IPS DF 6.9 (cell line): Measurements from ENCODE around the gene ANKS1B.
A peak's percentile ranks its signal among the peaks of the same experiment; 100 is the strongest.

Source experiments
- DNase-seq: peaks from one replicate; pipeline ENCODE4 v3.0.0-alpha.2; 2013; ENCODE audit warnings: low read depth, low spot score
- H3K27ac ChIP-seq: one replicate; pipeline ENCODE4 v1.5.1; 2013; ENCODE audit warnings: low read length, control low read depth
- H3K27me3 ChIP-seq: 2 replicates; pipeline ENCODE4 v1.6.1; 2013; ENCODE audit warnings: mild to moderate bottlenecking, low read length; ENCODE audit not compliant: control insufficient read depth, insufficient read depth
- H3K36me3 ChIP-seq: 2 replicates; pipeline ENCODE4 v1.6.1; 2013; ENCODE audit warnings: low read length; ENCODE audit not compliant: control insufficient read depth, insufficient read depth
- H3K4me1 ChIP-seq: 2 replicates; pipeline ENCODE4 v1.6.1; 2013; ENCODE audit warnings: low read length; ENCODE audit not compliant: control insufficient read depth, insufficient read depth
- H3K4me3 ChIP-seq: 2 replicates; pipeline ENCODE4 v1.5.1; 2013; ENCODE audit warnings: mild to moderate bottlenecking, low read length
- H3K9me3 ChIP-seq: 2 replicates; pipeline ENCODE4 v1.6.1; 2013; ENCODE audit warnings: low read length, inconsistent platforms; ENCODE audit not compliant: control insufficient read depth, insufficient read depth
- WGBS: extraction: QIAGEN DNeasy Blood & Tissue Kit; methylation state at CpG from one replicate; pipeline ENCODE4 v1.1.7; 2013; ENCODE audit warnings: mixed read lengths, missing lambda C conversion rate; ENCODE audit not compliant: insufficient read length, insufficient coverage; 5-methylcytosine and 5-hydroxymethylcytosine counted together

Gene ANKS1B

GRCh38 chr12:98909746-98910145, 1075.0 kb downstream of the ANKS1B start:
- no peak for DNase-seq
- WGBS: no CpG with 5 or more reads among the region's 2 CpGs
- no peak overlapping the region for H3K4me3 ChIP-seq

DNA sequence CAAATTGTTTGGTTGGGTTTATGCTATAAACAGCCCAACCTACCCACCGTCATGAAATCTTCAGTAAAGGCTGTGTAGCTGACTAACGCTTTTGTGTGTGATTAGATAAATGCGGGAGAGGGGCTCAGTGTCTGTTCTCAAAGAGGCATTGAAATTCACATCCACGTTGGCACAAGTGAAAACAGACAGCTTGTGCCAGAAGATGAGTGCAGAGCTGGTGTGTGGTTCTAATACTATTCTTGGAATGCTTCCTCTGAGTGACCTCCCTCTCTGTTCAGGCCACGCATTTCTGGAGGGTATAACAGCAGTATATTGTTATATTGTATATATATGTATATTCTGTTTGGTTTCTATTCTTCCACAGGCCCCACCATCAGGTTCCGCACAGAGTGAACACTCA, 1075.9 kb downstream of the ANKS1B start:
- Histone ChIP-seq H3K27ac (no peak overlapping the region), H3K36me3 (no peaks in the 10 kb centered on the region), H3K4me3 (no peak overlapping the region), H3K27me3 (no peaks in the 10 kb centered on the region), H3K4me1 (no peaks in the 10 kb centered on the region), H3K9me3 (no peaks in the 10 kb centered on the region)
- DNase-seq: no peak
- no CpG with 5 or more reads among the region's 6 CpGs for WGBS

More at GRCh38 chr12:98909746-98910145, 1075.0 kb downstream of the ANKS1B start:
- Histone ChIP-seq H3K36me3 (no peaks in the 10 kb centered on the region), H3K27ac (no peak overlapping the region), H3K9me3 (no peaks in the 10 kb centered on the region), H3K27me3 (no peaks in the 10 kb centered on the region), H3K4me1 (no peaks in the 10 kb centered on the region)

GRCh38 chr12:98903875-98904274, 1080.9 kb downstream of the ANKS1B start:
- Histone ChIP-seq H3K4me3 (no peak overlapping the region), H3K36me3 (no peaks in the 10 kb centered on the region), H3K4me1 (no peaks in the 10 kb centered on the region), H3K27me3 (no peaks in the 10 kb centered on the region), H3K27ac (no peak overlapping the region), H3K9me3 (no peaks in the 10 kb centered on the region)
- no peak for DNase-seq

DNA sequence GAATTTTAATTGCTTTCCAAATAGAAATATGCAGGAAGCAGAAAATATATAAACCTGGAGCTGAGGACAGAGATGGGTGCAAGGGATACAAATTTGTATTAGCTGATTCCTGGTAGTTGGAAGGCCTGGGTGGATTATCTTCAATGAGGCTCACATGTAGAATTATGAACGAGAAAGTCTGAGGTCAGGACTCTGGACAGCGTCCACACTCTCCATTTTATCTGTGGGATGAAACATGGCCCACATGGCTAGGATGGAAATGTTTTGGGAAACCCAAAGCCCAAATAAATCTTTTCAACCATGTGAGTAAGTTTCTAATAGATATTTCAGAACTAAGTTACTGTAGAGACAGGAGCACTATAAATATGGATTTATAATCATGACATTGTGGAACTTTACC, 1083.5 kb downstream of the ANKS1B start:
- DNase-seq: no peak
- no CpG with 5 or more reads among the region's 2 CpGs for WGBS

DNA sequence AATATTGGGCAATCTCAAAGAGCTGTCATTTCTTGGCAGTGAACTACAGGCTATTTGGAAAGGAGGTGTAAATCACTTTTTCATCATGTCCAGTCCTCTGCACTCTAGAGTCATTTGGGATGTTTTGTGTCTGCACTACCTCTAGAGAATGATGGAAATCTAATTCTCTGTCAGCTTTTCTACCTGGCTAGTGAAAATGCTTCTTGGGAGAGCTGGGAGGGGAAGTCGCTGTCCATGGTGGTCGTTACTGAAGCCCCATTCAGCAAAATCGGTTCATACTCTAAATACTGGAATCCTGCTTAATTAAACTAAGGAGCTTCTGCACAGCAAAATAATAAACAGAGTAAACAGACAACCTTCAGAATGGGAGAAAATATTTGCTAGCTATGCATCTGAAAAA, 1087.8 kb downstream of the ANKS1B start:
- peaks cover 29% of the 10 kb centered on the region for H3K27me3 ChIP-seq
- no peak for DNase-seq
- no peaks in the 10 kb centered on the region for H3K9me3 ChIP-seq
- no peaks in the 10 kb centered on the region for H3K4me1 ChIP-seq
- H3K4me3 ChIP-seq: no peak overlapping the region
- H3K36me3 ChIP-seq: no peaks in the 10 kb centered on the region
- WGBS: no CpG with 5 or more reads among the region's 3 CpGs
- no peak overlapping the region for H3K27ac ChIP-seq

More for the DNA sequence above, 1083.5 kb downstream of the ANKS1B start:
- no peaks in the 10 kb centered on the region for H3K36me3 ChIP-seq
- H3K4me3 ChIP-seq: no peak overlapping the region
- H3K27me3 ChIP-seq: peaks cover 3% of the 10 kb centered on the region; the same call in 1 of the 2 replicates
- H3K4me1 ChIP-seq: no peaks in the 10 kb centered on the region
- no peak overlapping the region for H3K27ac ChIP-seq
- no peaks in the 10 kb centered on the region for H3K9me3 ChIP-seq

DNA sequence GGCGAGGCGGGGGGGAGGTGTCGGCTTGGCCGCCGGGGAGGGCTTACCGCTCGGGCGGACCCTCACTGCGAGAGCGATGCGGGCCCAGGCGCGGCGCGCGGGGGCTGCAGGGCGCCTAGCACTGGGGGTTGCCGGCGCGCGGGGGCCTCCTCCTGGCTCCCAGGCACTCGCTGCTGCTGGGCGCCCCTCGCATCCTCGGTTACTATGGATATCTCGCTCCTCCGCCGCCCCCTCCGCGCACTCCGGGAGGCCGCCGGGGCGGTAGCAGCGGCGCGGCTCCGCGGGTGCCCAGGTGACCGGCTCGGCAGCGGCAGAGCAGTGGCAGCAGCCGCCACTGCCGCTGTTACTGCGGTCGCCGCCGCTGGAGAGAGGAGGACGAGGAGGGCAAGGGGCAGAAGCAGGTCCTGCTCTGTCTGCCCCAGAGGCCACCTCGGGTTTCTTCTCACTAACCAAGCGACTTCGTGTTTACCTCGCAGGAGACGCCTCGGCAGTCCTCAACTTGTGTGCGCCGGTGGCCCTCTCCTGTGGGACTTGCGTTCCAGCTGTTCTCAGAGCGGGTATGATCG, 1089.6 kb downstream of the ANKS1B start:
- Histone ChIP-seq H3K4me3 (peak overlapping the region; percentile 65; the same call in 1 of the 2 replicates), H3K4me1 (no peaks in the 10 kb centered on the region), H3K27me3 (peaks cover 29% of the 10 kb centered on the region), H3K36me3 (no peaks in the 10 kb centered on the region), H3K9me3 (no peaks in the 10 kb centered on the region), H3K27ac (no peak overlapping the region)
- DNase-seq: no peak
- WGBS: no CpG with 5 or more reads among the region's 60 CpGs

DNA sequence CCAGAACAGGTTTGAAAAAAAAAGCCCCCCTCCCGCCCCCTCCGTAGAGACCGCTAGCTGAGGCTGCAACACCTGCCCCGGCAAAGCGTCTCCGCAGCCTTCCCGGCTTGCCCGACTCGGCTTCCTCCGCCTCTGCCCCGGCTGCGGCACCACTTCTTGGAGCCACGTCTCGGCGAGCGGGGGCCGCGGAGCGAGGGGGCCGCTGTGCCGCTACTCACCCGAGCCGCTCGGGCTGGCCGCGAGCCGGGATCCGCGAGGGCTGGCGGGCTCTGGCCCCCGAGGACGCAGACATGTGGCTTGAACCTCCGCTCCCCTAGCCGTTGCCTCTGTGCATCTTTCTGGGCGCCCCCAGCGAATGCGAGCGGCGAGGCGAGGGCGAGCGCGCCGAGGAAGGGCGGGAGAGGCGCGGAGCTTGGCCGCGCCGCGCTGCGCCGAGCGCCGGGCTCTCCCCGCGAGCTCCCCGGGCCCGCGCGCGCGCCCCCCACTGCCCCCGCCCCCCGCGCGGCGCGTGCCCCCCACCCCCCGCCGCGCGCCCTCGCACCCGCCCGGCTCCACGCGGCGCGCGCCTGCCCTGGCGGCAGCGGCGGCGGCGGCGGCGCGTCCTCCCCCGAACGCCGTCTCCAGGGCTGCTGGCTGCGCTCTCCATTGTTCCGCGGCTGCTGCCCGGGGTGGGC, 1090.2 kb downstream of the ANKS1B start:
- no CpG with 5 or more reads among the region's 96 CpGs for WGBS
- no peaks in the 10 kb centered on the region for H3K36me3 ChIP-seq
- H3K27me3 ChIP-seq: peaks cover 29% of the 10 kb centered on the region
- H3K27ac ChIP-seq: no peak overlapping the region
- DNase-seq: no peak
- peak overlapping the region; percentile 65; the same call in 1 of the 2 replicates for H3K4me3 ChIP-seq
- H3K9me3 ChIP-seq: no peaks in the 10 kb centered on the region
- H3K4me1 ChIP-seq: no peaks in the 10 kb centered on the region

GRCh38 chr12:98893675-98894411, 1090.9 kb downstream of the ANKS1B start:
- Histone ChIP-seq H3K36me3 (no peaks in the 10 kb centered on the region), H3K27me3 (peaks cover 29% of the 10 kb centered on the region), H3K9me3 (no peaks in the 10 kb centered on the region), H3K4me3 (peak overlapping the region; percentile 54; the same call in 1 of the 2 replicates), H3K4me1 (no peaks in the 10 kb centered on the region), H3K27ac (no peak overlapping the region)
- WGBS: no CpG with 5 or more reads among the region's 27 CpGs
- no peak for DNase-seq

DNA sequence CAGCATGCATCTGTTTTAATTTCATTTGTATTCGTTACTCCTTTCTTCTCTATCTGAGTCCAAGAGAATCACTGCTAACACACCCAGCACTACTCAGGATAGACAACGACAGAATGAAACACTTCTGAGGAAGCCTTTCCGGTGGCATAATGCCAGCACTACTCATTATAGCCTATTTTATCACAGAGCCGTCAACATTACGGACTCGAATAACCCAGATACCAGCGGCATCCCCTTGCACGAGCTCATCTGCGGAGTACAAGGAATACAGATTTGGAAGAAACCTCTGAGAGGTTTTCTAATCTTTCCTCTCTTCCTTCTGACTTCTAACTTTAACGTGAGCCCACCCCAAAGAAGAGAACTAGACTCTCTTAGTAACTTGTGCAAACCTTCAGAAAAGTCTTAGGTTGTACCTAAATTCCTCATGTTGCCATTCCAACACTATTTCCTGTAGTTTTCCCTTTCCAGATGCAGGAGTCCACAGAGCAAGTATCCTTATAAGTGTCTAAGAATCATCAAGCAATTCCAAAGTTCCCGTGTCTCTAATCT, 1091.5 kb downstream of the ANKS1B start:
- Histone ChIP-seq H3K4me1 (no peaks in the 10 kb centered on the region; the same call in 1 of the 2 replicates), H3K36me3 (no peaks in the 10 kb centered on the region), H3K27ac (no peak overlapping the region), H3K9me3 (no peaks in the 10 kb centered on the region), H3K27me3 (peaks cover 29% of the 10 kb centered on the region), H3K4me3 (no peak overlapping the region; the same call in 1 of the 2 replicates)
- no CpG with 5 or more reads among the region's 11 CpGs for WGBS
- DNase-seq: no peak

- no peaks in the 10 kb centered on the region for H3K36me3 ChIP-seq
- H3K27me3 ChIP-seq: no peaks in the 10 kb centered on the region
- WGBS: no CpG with 5 or more reads among the region's 2 CpGs
- no peak overlapping the region for H3K4me3 ChIP-seq
- H3K27ac ChIP-seq: no peak overlapping the region
- no peak for DNase-seq
- no peaks in the 10 kb centered on the region for H3K9me3 ChIP-seq
- no peaks in the 10 kb centered on the region; the same call in 1 of the 2 replicates for H3K4me1 ChIP-seq
These were observed 1099.0 kb downstream of the ANKS1B start for GRCh38 chr12:98885778-98886177.
